Trophoblast cell (in vitro differentiated cells and primary cell): ENCODE data around the gene USP9X.
"Not testable (repeated sequence)": the region's sequence is repeated elsewhere in the genome, so short reads cannot be mapped to it uniquely, and the experiment has no call there.

Experiments used
- DNase-seq, 2 donors: peaks; one replicate each; pipeline ENCODE4 v3.0.0-alpha.2; 2016
- H2AFZ ChIP-seq: 2 replicates; pipeline ENCODE4 v1.6.1; 2013; ENCODE audit warnings: low read length, moderate library complexity, mild to moderate bottlenecking; ENCODE audit not compliant: insufficient read depth, poor library complexity
- H2AK5ac ChIP-seq: 2 replicates; pipeline ENCODE4 v1.6.1; 2013; ENCODE audit warnings: mild to moderate bottlenecking, low read length
- H2BK120ac ChIP-seq: 2 replicates; pipeline ENCODE4 v1.6.1; 2013; ENCODE audit warnings: low read length, mild to moderate bottlenecking, moderate library complexity; ENCODE audit not compliant: insufficient read depth, poor library complexity
- H2BK12ac ChIP-seq: 2 replicates; pipeline ENCODE4 v1.6.1; 2013; ENCODE audit warnings: mild to moderate bottlenecking, low read length, moderate library complexity
- H2BK5ac ChIP-seq: 2 replicates; pipeline ENCODE4 v1.6.1; 2013; ENCODE audit warnings: low read length, low read depth, moderate library complexity, mild to moderate bottlenecking; ENCODE audit not compliant: poor library complexity
- H3K14ac ChIP-seq: 2 replicates; pipeline ENCODE4 v1.6.1; 2013; ENCODE audit warnings: mild to moderate bottlenecking, low read length
- H3K18ac ChIP-seq: 2 replicates; pipeline ENCODE4 v1.6.1; 2013; ENCODE audit warnings: mild to moderate bottlenecking, low read length
- H3K23ac ChIP-seq: 2 replicates; pipeline ENCODE4 v1.6.1; 2013; ENCODE audit warnings: low read length
- H3K27ac ChIP-seq: 2 replicates; pipeline ENCODE4 v1.5.1; 2013; ENCODE audit warnings: low read depth, mild to moderate bottlenecking, inconsistent platforms, low read length, moderate library complexity
- H3K27me3 ChIP-seq: 2 replicates; pipeline ENCODE4 v1.6.1; 2013; ENCODE audit warnings: inconsistent platforms, mild to moderate bottlenecking, low read length, moderate library complexity; ENCODE audit not compliant: insufficient read depth
- H3K36me3 ChIP-seq, 2 experiments: 1 replicate in 1 of 2; 2 replicates in 1 of 2; pipeline ENCODE4 v1.6.1; 2013; ENCODE audit warnings: low read length in 2 of 2, mild to moderate bottlenecking in 2 of 2, moderate library complexity in 1 of 2; ENCODE audit not compliant: insufficient read depth in 2 of 2, control insufficient read depth in 1 of 2
- H3K4ac ChIP-seq: 2 replicates; pipeline ENCODE4 v1.6.1; 2013; ENCODE audit warnings: low read depth, mild to moderate bottlenecking, low read length, moderate library complexity
- H3K4me1 ChIP-seq, 2 experiments: 1 replicate in 1 of 2; 2 replicates in 1 of 2; pipeline ENCODE4 v1.6.1; 2013; ENCODE audit warnings: low read length in 2 of 2, mild to moderate bottlenecking in 2 of 2, moderate library complexity in 1 of 2; ENCODE audit not compliant: insufficient read depth in 2 of 2, control insufficient read depth in 1 of 2
- H3K4me2 ChIP-seq: 2 replicates; pipeline ENCODE4 v1.6.1; 2013; ENCODE audit warnings: inconsistent platforms, mild to moderate bottlenecking, low read length, moderate library complexity
- H3K4me3 ChIP-seq: 2 replicates; pipeline ENCODE4 v1.5.1; 2013; ENCODE audit warnings: mild to moderate bottlenecking, low read depth, low read length, inconsistent platforms
- H3K79me1 ChIP-seq: one replicate; pipeline ENCODE4 v1.6.1; 2013; ENCODE audit warnings: low read length
- H3K79me2 ChIP-seq: 2 replicates; pipeline ENCODE4 v1.6.1; 2013; ENCODE audit warnings: low read length, mild to moderate bottlenecking; ENCODE audit not compliant: control insufficient read depth, insufficient read depth, poor library complexity
- H3K9ac ChIP-seq: 2 replicates; pipeline ENCODE4 v1.6.1; 2013; ENCODE audit warnings: mild to moderate bottlenecking, low read length
- H3K9me3 ChIP-seq: 2 replicates; pipeline ENCODE4 v1.6.1; 2013; ENCODE audit warnings: low read depth, mild to moderate bottlenecking, control low read depth, inconsistent platforms, low read length; ENCODE audit not compliant: insufficient read depth
- H4K12ac ChIP-seq: 2 replicates; pipeline ENCODE4 v1.6.1; 2013; ENCODE audit warnings: low read depth, mild to moderate bottlenecking, low read length, moderate library complexity
- H4K8ac ChIP-seq: 2 replicates; pipeline ENCODE4 v1.6.1; 2013; ENCODE audit warnings: low read depth, mild to moderate bottlenecking, low read length, moderate library complexity
- H4K91ac ChIP-seq: one replicate; pipeline ENCODE4 v1.6.1; 2013; ENCODE audit warnings: low read depth, mild to moderate bottlenecking, low read length, moderate library complexity
- WGBS: extraction: QIAGEN DNeasy Blood & Tissue Kit; methylation state at CpG from one replicate; pipeline ENCODE4 v1.1.7; 2013; ENCODE audit warnings: missing lambda C conversion rate; ENCODE audit not compliant: insufficient read length, insufficient coverage; ENCODE audit errors: extremely low coverage; 5-methylcytosine and 5-hydroxymethylcytosine counted together

The USP9X gene

GRCh38 chrX:41051288-41051687 is 34.0 kb upstream of the USP9X start:
- Histone ChIP-seq H2BK5ac (no peak overlapping the region), H3K27ac (no peak overlapping the region), H4K91ac (no peak overlapping the region), H3K4me1 (no peaks in the 10 kb centered on the region), H3K9ac (no peak overlapping the region), H3K9me3 (no peaks in the 10 kb centered on the region), H3K4ac (no peak overlapping the region), H3K79me2 (no peaks in the 10 kb centered on the region), H3K27me3 (no peaks in the 10 kb centered on the region), H3K4me2 (no peak overlapping the region), H2AFZ (no peak overlapping the region), H4K8ac (no peak overlapping the region), H3K23ac (no peak overlapping the region), H2BK12ac (no peak overlapping the region), H4K12ac (no peak overlapping the region), H2AK5ac (no peak overlapping the region), H3K79me1 (no peaks in the 10 kb centered on the region), H3K36me3 (no peaks in the 10 kb centered on the region), H3K4me3 (no peak overlapping the region), H3K18ac (no peak overlapping the region), H2BK120ac (no peak overlapping the region), H3K14ac (no peak overlapping the region)
- DNase-seq, result no peak
- WGBS, result no CpG with 5 or more reads among the region's 1 CpG

- H3K18ac ChIP-seq, result no peak overlapping the region
- H4K8ac ChIP-seq, result no peak overlapping the region
- H3K79me2 ChIP-seq, result no peaks in the 10 kb centered on the region
- no peak overlapping the region for H3K27ac ChIP-seq
- H4K12ac ChIP-seq, result no peak overlapping the region
- H3K23ac ChIP-seq, result no peak overlapping the region
- no peaks in the 10 kb centered on the region for H3K27me3 ChIP-seq
- no peak overlapping the region for H3K4ac ChIP-seq
- no peaks in the 10 kb centered on the region for H3K36me3 ChIP-seq
- no peak overlapping the region for H3K4me2 ChIP-seq
- H3K9me3 ChIP-seq, result no peaks in the 10 kb centered on the region
- no peak overlapping the region for H2BK5ac ChIP-seq
- no peaks in the 10 kb centered on the region for H3K4me1 ChIP-seq
- WGBS, result no CpG with 5 or more reads among the region's 3 CpGs
- H2BK12ac ChIP-seq, result no peak overlapping the region
- no peak overlapping the region for H2BK120ac ChIP-seq
- no peak overlapping the region for H3K14ac ChIP-seq
- DNase-seq, result no peak
- no peaks in the 10 kb centered on the region for H3K79me1 ChIP-seq
- H2AK5ac ChIP-seq, result no peak overlapping the region
- no peak overlapping the region for H3K4me3 ChIP-seq
- H4K91ac ChIP-seq, result no peak overlapping the region
- H3K9ac ChIP-seq, result no peak overlapping the region
- H2AFZ ChIP-seq, result no peak overlapping the region
Observed at GRCh38 chrX:41055740-41056139, 29.5 kb upstream of the USP9X start.

- not testable (repeated sequence) for H3K79me2 ChIP-seq, H3K14ac ChIP-seq, H4K12ac ChIP-seq, H3K27ac ChIP-seq, H4K8ac ChIP-seq, H3K27me3 ChIP-seq, H2AK5ac ChIP-seq, H3K4me2 ChIP-seq, H3K23ac ChIP-seq, H3K4me3 ChIP-seq, H3K9me3 ChIP-seq, H3K36me3 ChIP-seq, H4K91ac ChIP-seq, H2BK5ac ChIP-seq, H2BK12ac ChIP-seq, DNase-seq, H2AFZ ChIP-seq, H3K79me1 ChIP-seq, H2BK120ac ChIP-seq, H3K9ac ChIP-seq, H3K4ac ChIP-seq, H3K4me1 ChIP-seq, H3K18ac ChIP-seq
- WGBS, result no CpG with 5 or more reads among the region's 8 CpGs
Observed at GRCh38 chrX:41063276-41063675, 22.0 kb upstream of the USP9X start.

- Histone ChIP-seq H2BK5ac (no peak overlapping the region), H3K23ac (no peak overlapping the region), H3K27ac (no peak overlapping the region), H3K18ac (no peak overlapping the region), H4K91ac (no peak overlapping the region), H3K9ac (no peak overlapping the region), H4K8ac (no peak overlapping the region), H3K9me3 (no peaks in the 10 kb centered on the region), H2BK12ac (no peak overlapping the region), H3K4me1 (no peaks in the 10 kb centered on the region), H3K4me2 (no peak overlapping the region), H2AFZ (no peak overlapping the region), H3K4me3 (no peak overlapping the region), H3K79me2 (no peaks in the 10 kb centered on the region), H3K4ac (no peak overlapping the region), H3K14ac (no peak overlapping the region), H3K27me3 (no peaks in the 10 kb centered on the region), H3K36me3 (no peaks in the 10 kb centered on the region), H4K12ac (no peak overlapping the region), H2BK120ac (no peak overlapping the region), H3K79me1 (no peaks in the 10 kb centered on the region), H2AK5ac (no peak overlapping the region)
- no peak for DNase-seq
- WGBS, result no CpG with 5 or more reads among the region's 5 CpGs
Observed at GRCh38 chrX:41064018-41064417, 21.2 kb upstream of the USP9X start.
